Activated CD8-positive, alpha-beta memory T cell treated with anti-CD3 and anti-CD28 coated beads, Interleukin-2, amount 50 U/mL, for 24 hours (primary cell): ENCODE results near the gene SLC23A2.
"Not testable (repeated sequence)": the region's sequence is repeated elsewhere in the genome, so short reads cannot be mapped to it uniquely, and the experiment has no call there.

Source experiments
- DNase-seq: peaks from one replicate; pipeline ENCODE4 v3.0.0-alpha.2; 2020; ENCODE audit errors: extremely low read depth

SLC23A2 gene

DNA sequence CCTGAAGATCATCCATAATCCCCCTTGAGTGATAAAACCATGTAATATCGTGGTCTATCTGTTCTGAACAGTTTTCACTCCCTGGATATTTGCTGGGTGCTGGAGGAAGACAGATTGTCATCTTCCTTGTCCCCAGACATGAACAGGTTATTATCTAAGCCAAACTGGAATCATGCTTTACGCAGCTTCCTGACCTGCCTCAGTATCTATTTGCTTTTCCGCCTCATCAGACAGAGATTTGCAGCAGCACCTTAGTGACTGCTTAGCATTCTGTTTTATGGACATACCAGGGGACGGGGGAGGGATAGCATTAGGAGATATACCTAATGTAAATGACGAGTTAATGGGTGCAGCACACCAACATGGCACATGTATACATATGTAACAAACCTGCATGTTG, 124.6 kb downstream of the SLC23A2 start:
- no peak for DNase-seq

DNA sequence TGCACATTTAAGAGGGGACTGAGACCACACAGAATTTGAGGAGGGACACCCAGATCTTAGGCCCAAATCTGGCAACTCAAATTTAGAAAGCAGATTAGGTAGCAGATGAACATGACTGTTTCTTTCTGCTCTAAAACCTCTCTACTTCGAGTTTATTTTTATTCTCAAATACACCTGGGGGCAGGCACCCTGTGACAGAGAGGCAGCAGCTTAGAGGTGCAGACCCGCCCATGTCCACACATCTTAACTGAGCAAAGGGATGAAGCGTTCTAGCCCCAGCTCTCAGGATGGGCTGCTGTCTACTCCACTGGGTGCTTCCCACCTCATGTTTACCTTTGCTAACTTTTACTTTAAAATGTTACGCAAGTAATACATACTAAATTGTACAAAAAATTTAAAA, 125.0 kb downstream of the SLC23A2 start:
- DNase-seq, result no peak

DNA sequence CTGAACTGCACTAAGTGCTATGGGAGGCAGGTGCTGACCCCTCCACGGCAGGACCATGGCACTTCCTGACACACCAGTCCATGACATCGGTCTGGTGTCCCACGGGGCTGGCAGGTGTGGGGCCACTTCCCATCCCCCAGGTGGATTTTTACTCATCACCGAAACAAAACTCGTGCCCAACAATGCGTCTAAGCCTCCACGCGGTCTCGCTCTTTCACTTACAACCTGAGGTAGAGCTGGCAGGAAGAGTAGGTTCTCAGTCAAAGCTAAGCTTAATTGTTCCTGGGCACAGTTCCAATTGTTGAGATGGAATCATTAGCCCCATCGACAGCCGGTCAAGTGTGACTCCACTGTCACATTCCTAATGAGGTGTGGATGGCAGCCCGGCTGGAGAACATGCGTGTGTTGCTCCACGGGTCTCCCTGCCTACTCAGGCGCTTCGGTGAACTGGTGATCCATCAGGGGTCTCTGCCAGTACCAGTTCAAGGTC, 125.7 kb downstream of the SLC23A2 start:
- DNase-seq, result no peak

DNA sequence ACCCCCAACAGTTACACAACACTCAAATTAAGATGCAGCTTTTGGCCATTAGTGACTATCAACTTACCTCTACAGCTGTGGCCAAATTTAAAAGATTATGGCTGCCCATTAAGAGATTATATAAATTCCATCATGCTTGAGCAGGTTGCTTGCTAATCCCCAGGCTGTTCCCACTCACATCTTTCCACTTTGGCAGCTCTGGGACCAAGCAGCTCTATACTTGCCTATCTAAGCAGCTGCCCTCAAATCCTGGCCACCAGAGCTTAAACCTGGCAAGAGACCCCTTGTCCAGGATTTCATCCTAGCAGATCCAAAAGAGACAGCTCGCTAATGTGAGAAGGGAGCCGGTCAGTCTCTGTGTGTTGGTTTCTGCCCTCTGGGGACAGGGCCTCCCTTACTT, 127.9 kb downstream of the SLC23A2 start:
- DNase-seq, result no peak

DNA sequence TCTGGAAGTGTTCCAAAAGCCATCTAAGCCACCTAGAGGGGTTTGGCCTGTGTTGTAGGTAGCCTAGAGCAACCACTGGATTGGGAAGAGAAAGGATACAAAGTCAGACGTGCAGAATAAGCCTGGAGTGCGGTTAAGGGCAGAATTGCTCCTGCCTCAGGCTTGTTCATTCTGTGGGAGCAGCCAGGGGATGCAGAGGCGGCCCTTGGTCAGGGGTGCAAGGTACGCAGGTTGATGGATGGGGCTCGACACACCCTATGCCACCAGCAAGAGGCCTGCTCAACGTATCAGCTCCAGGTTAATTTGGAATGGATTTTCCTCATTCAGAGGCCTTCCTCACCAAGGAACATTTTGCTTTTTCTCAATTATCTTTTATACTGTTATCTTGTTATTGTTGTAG, 129.8 kb downstream of the SLC23A2 start:
- DNase-seq, result no peak

DNA sequence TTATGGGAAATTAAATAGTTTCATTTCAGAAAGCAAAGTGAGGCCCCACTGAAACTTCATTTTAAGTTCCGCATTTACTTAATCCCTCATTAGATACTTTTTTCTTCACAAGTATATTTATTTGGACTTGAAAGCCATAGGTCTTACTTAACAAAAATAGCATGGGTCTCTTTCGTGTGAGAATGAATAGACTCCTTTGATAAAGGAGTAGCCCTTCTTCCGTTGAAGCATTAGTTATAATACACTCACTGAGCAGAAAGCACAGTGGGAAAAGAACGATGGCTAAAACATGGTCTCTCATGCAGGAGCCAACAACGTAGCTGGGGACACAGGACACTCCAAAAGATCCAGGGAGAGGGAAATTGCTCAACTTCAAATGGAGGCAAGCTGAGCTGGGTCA, 130.4 kb downstream of the SLC23A2 start:
- no peak for DNase-seq

DNA sequence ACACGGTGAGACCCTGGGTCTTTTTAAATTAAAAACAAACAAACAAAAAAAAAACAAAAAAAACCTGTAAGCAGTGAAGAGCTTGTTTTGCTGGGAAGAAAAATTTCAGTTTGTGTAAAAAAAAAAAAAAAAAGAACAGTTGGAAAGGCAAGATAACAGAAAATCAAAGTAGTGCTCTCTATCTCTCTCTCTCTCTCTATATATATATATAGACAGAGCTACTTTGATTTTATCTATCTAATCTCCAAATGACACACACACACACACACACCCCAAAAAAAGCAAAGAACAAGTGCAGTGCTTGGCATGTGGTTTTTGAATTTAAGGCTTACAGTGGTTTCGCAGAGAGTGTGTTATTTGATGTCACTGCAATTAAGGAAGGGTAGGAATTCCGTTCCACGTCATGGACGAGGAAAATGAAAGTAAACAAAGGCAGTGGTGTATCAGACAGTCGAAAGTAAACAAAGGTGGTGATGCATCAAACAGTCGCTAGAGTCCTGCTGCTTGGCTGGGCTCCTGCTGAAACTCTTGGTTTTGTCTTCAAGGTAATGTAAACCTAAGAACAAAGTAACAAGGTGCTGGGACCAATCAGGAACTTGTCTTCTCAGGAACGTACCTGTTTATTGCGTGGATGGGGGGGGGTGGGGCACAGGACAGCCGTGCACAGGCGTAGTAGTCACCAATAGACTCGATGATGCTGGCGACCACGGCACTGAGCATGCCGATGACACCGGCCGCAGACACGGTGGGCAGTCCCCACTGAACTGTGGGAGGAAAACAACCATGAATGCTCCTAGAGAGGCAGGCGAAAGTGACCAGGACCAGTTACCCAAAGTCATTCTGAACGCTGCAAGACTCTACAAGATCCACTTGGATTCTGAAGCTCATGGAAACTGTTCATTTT, 131.8 kb downstream of the SLC23A2 start:
- DNase-seq, result no peak

DNA sequence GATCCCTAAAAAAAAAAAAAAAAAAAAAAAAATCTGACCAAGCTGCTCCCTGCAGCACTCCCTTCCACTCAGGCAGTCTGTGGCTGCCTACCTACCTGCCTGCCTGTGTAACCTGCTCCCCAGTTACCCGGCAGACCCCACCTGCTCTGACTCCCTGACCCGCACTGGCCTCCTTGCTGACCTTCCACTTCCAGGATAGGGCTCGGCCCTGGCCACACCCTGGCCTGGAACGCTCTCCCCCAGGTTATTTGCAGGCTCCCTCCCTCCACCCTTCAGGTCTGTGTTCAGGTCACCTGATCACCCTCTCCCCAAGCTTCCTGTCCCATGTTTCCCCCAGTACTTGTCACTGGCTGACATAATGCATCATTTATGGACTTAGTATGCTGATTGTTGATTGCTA, 134.3 kb downstream of the SLC23A2 start:
- no peak for DNase-seq

DNA sequence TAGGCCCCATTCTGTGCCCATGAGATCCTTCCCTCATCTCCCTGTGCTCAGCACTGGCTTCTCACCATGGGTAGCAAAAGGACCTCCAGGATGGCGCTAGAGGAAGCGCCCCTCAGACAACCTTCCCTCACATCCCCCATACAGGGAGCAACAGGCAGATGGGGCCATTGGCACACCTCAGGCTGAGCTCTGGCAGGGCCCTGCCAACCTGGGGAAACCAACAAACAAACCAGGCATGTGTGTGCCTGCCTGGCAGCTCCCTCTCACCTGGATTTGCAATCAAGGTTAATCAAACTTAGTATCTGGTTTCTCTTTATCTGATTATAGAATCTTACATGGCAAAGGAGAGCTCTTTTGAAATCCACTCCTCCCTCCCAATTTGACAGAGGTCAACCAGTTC, 134.9 kb downstream of the SLC23A2 start:
- no peak for DNase-seq

DNA sequence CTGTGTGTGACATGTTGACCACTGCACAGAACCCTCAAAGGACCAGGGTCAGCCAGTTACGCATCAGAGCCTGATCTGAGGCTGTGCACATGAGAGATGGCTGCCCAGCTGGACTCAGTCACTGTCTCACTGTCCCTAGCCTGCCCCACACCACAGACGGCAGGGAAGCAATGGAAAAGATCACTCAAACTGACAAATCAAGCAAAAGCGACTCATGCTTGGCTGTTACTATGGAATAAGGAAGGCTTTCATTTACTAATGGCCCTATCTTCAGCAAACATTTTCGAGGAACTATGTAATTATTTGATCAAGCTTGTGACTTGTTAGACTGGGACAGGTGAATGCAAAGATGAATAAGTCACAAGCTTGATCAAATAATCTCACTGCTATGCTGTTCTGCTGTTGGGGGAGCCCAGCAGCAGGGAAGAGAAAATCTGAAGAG, 137.0 kb downstream of the SLC23A2 start:
- no peak for DNase-seq

DNA sequence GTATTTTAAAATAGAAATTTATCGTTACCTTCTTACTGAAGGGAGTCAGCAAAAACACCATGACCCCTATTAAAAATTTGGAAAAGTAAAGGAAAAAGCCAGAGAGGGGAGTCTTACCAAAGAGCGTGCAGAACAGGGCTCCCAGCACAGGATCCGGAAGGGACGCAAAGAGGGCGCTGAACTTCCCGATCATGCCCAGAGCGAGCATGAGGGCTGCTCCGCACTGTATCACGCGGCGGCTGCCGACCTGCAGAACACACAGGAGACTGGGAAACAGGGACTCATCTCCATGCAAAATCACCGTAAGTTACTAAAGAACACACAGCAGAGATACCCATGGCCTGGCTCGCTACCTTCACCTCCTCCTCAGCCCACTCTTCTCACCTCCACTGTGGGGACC, 138.6 kb downstream of the SLC23A2 start:
- no peak for DNase-seq

DNA sequence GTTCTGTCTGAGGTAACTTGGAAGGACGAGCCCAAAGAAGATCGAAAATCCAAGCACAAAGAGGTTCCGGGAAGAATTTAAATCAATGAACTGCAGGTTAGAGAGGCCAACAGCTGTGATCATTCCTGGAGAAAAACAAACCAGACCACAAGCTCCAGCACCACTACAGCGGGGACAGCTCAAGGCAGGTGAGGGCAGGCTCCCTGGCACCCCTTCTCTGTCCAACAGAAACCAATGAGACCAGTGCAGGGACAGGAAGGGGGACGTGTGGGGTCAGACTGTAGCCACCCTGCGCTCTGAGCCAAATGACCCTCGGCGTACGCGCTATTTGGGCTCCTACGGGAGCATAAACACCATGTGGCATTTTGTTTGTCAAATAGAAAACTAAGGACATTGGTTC, 139.3 kb downstream of the SLC23A2 start:
- DNase-seq, result no peak

DNA sequence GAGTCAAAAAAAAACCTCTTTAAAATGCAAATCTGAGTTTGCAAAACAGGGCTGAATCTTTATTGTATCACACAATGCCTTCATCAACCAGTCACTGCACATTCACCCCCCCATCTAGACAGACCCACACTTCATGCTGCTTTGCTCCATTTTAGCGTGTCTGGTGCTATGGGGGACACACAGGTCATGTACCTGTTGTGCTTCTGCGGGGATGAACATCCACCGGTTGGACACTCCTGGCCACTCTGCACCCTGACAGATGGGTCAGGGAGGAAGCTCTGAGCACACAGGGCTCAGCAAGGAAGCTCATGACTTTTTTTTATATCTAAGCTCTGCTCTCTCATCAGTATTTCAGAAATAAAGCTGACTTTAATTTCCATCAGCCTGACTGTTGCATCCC, 143.3 kb downstream of the SLC23A2 start:
- DNase-seq, result no peak

DNA sequence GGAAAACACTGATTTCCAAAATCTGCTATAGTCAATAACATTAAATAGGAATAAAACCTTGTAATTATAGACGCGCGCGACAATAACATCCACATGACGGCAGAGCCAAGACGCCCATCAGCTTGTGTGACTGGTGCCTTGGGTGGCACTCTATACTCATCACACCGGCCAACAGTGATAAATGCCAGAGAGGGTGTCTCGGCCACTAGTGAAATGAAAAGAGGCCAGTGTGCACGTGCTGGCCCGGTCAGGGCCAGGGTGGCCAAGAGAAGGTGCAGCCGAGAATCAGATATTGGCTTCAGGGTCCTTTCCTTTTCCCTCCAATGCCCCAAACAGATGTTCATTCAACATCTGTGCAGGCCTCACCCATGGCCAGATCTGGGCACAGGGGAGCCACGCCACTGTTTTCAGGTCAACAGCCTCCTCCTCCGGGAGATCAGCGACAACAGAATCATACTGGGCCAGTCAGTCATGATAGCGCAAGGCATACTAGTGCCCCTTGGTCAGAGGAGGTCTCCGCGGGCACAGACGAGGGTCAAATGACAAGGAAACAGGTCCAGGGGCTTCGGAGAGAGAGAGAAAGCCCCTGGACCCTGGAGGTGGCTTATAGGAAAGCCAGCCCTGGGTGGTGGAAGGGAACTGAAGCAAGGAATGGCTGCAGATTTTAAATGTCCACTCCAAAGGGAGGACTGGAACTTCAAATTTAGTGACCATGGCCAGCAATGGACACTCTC, 145.1 kb downstream of the SLC23A2 start:
- no peak for DNase-seq

DNA sequence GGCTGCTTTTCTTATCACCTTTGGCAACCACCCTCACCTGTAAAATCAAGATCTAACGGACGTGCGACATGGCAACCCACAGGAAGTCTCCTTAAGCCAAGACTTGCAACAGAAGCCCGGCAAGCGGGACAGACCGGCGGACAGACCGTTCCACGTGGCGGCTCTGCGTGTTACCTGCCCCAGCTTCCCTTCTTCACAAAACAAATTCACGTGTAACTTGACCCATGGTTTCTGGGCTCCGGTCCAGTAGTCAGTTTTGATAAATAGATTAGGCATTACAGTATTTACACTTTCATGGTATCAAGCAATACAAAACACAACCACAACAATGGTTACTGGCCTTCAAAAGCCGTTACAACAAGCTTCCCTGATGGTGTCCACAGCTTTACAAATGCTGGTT, 145.8 kb downstream of the SLC23A2 start:
- DNase-seq, result no peak

DNA sequence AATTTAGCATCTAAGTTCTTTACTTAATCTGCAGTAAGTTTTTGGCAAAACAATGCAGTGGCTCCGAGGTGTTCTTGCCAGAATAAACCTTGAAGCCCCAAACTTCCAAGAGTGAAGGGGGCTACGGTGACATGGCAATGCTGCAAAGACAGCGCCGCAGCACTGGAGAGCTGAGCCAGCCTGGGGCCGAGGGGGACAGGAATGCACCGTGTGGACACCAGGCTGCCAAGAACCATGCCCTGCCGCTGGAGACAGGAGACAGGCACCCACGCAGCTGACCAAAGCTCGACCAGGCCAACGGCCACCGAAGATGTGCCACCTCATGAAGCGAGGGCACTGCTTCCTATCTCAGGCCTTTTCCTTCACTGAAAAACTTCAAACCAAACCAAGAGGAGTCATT, 146.2 kb downstream of the SLC23A2 start:
- DNase-seq, result no peak

DNA sequence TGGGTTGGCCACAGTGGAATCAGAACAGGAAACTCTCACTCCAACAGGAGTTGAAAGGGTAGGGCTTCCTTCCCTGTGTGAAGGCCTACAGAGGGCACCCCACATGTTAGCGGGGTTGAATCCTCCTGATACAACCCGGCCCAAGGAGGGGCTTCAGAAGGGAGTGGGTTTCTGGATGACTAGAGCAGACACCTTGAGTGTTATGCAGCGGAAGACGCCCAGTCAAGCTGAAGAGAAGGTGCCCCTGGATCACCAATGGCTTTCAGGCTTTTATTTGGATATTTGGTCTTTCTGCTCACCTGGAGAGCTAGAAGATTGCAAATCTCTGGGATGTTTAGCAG, 146.8 kb downstream of the SLC23A2 start:
- DNase-seq, result no peak

DNA sequence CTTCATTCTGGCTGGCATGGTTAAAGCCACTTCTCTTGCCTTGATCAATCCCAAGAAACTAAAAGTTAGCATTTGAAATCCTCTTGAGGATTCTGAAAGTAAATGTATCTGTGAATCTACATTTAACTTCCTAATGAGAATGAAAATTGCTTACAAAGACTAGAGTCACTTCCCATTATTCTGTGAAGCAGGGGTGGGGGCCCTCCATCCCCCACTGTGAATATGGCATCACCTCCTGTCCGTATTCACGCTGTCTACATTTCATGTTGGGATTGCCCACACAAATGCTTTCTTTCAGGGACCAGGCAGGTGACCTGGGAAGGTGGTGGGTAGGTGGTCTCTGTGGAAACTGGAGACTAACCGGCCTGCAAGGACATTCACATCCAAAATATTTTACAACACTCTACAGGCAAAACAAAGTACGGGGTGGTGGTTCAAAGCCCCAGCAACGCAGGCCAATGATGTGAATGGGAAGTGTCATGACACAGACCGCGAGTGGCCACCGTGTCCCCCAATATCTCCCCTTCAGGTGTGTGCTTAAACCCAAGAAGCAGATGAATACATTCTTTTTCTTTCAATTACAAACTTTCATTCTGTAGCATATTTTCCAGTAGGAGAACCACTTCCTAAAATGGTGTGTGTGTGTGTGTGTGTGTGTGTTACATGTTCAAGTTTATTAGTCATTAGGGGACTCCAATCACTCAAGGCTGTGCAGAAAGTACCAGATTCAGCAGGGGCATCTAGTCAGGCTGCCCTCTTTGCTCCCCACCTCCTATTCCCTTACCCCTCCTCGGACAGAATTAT, 147.4 kb downstream of the SLC23A2 start:
- DNase-seq, result no peak

DNA sequence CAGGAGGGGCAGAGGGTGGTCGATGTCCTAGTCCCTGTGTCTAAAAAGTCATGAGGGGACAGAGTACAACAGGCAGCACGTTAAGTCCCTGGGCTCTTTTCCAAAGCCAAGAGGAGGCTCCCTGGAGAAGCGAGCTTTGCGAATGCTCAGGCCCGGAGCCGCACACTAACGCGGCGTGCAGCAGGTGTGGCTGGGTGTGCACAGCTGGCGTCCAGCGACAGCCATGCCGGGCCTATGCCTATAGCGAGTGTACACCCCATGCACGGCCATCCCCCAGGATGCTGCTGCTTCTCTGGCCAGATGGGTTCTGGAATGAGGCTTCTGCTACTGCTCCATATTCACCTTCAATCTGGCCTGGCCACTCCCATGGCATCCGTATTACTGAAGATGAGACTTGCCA, 148.3 kb downstream of the SLC23A2 start:
- DNase-seq, result no peak

DNA sequence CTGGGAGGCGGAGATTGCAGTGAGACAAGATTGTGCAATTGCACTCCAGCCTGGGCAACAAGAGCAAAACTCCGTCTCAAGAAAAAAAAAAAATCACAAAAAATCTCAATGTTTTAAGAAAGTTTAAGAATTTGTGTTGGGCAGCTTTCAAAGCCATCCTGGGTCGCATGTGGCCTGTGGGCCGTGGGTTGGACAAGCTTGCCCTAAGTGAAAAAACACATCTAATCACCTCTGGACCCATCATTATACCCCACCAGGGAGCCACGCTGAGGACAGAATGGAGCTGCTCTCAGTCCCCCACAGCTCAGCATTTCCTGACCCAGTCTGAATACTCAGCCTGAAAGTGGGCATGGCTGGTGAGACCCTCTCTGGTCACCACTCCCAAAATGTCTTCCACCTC, 150.3 kb downstream of the SLC23A2 start:
- DNase-seq, result no peak

DNA sequence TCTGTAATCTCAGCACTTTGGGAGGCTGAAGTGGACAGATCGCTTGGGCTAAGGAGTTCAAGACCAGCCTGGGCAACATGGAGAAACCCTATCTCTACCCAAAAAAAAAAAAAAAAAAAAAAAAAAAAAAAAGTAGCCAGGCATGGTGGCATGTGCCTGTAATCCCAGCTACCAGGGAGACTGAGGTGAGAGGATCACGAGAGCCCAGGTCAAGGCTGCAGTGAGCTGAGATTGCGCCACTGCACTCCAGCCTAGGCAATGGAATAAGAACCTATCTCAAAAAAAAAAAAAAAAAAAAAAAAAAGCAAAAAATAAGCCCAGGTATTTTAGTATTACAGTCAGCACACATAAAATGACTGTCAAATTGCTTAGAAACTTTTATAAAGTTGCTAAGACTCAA, 152.5 kb downstream of the SLC23A2 start:
- DNase-seq, result not testable (repeated sequence)

DNA sequence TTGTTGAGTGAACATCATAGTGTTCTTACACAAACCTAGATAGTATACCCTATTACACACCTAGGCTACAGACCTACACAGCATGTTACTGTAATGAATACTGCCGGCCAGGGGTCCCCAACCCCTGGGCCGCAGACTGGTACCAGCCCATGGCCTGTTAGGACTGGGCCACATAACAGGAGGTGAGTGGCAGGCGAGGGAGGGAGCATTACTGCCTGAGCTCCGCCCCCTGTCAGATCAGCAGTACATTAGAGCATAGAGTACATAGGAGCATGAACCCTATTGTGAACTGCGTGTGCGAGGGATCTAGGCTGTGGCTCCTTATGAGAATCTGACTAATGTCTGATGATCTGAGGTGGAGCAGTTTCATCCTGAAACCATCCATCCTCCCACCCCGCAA, 153.3 kb downstream of the SLC23A2 start:
- DNase-seq, result no peak
